GM12878 (cell line): ENCODE measurements around the gene OVCA2. TPM values are rescaled to one million over a fixed set of nuclear protein-coding genes. Genes with fewer than 3 reads are reported as not detected.

Experiments used
- GATAD2B ChIP-seq: fragments of 450-650 bp; conservative IDR thresholded peaks from 2 replicates; pipeline ENCODE4 v1.6.1; 2017; ENCODE audit warnings: low read depth, mild to moderate bottlenecking, moderate library complexity
- HDAC2 ChIP-seq: fragments of 200-600 bp; sonication (generic); IDR thresholded peaks from 2 replicates; pipeline ENCODE4 v1.6.1; 2017
- MTA2 ChIP-seq: fragments of 450-650 bp; IDR thresholded peaks from 2 replicates; pipeline ENCODE4 v1.6.1; 2016; ENCODE audit warnings: low read depth, mild to moderate bottlenecking, moderate library complexity
- SMAD5 ChIP-seq: IDR thresholded peaks from 2 replicates; pipeline ENCODE4 v1.6.1; 2016; ENCODE audit warnings: antibody characterized with exemption, low read depth
- SPI1 ChIP-seq: IDR thresholded peaks from 2 replicates; pipeline ENCODE4 v1.6.1; 2011; ENCODE audit warnings: low read depth, mild to moderate bottlenecking, low read length, moderate library complexity, borderline replicate concordance; ENCODE audit not compliant: insufficient read depth
- SREBF2 ChIP-seq: IDR thresholded peaks from 2 replicates; pipeline ENCODE4 v1.6.1; 2012; ENCODE audit warnings: mild to moderate bottlenecking, low read length
- TAF1 ChIP-seq: IDR thresholded peaks from 2 replicates; pipeline ENCODE4 v1.6.1; 2011; ENCODE audit warnings: mild to moderate bottlenecking, low read depth, low read length, borderline replicate concordance
- TARDBP ChIP-seq: IDR thresholded peaks from 2 replicates; pipeline ENCODE4 v1.6.1; 2016; ENCODE audit warnings: borderline replicate concordance
- YY1 ChIP-seq: IDR thresholded peaks from 2 replicates; pipeline ENCODE4 v1.6.1; 2011; ENCODE audit warnings: low read depth, mild to moderate bottlenecking, low read length
- ZNF622 ChIP-seq: fragments of 450-650 bp; IDR thresholded peaks from 2 replicates; pipeline ENCODE4 v1.6.1; 2017; ENCODE audit warnings: mild to moderate bottlenecking, inconsistent platforms
- polyA plus RNA-seq, 11 experiments: library from polyadenylated mRNA; depleted of rRNA in 4 of 11; unstranded in 6 of 11; stranded (reverse) in 5 of 11; fragments of >200 nt; fragmentation: Nextera tagmentation in 4 of 11; fragmentation: Illumina TruSeq in 1 of 11; extraction: Ambion mirVana in 4 of 11; extraction: Trizol in 1 of 11; gene quantifications; 1 replicate in 1 of 11; 2 replicates in 10 of 11; pipeline versions ENCODE4 v1.2.1 to v1.2.3, GENCODE V29; 2011 to 2016; ENCODE audit warnings: inconsistent platforms in 2 of 11, missing spikeins in 2 of 11, low read depth in 1 of 11
- total RNA-seq, 4 experiments: library from RNA; depleted of rRNA in 3 of 4; stranded (reverse); fragments of >200 nt in 3 of 4; fragmentation: Illumina TruSeq in 1 of 4; extraction: Trizol in 1 of 4; gene quantifications; 2 replicates each; pipeline versions ENCODE4 v1.2.1 to v1.2.3, GENCODE V29; 2013 to 2021
- TF ChIP-seq, protein P1 (sequence below): IDR thresholded peaks from 2 replicates; pipeline ENCODE4 v1.6.1; 2012; ENCODE audit warnings: low read depth, low read length, improper control_type of control experiment
- TF ChIP-seq, protein P2 (sequence below): fragments of 450-650 bp; IDR thresholded peaks from 2 replicates; pipeline ENCODE4 v1.6.1; 2016; ENCODE audit warnings: mild to moderate bottlenecking, moderate library complexity, borderline replicate concordance
- TF ChIP-seq, protein P3 (sequence below): fragments of 450-650 bp; IDR thresholded peaks from 2 replicates; pipeline ENCODE4 v1.6.1; 2017; ENCODE audit warnings: mild to moderate bottlenecking
- TF ChIP-seq, protein P4 (sequence below): IDR thresholded peaks from 2 replicates; pipeline ENCODE4 v1.6.1; 2011; ENCODE audit warnings: borderline replicate concordance, low read depth, mild to moderate bottlenecking, moderate library complexity, mixed read lengths, low read length; ENCODE audit not compliant: insufficient read depth; ENCODE audit errors: extremely low read length
- TF ChIP-seq, protein P5 (sequence below): IDR thresholded peaks from 2 replicates; pipeline ENCODE4 v1.6.1; 2011; ENCODE audit warnings: low read depth, low read length, improper control_type of control experiment, borderline replicate concordance

OVCA2 gene
- total and polyA plus RNA-seq, 10 of the 15 experiments (the other 5 are each of a cell fraction or from before 2014, with no cell fraction given): 6.1 to 75.3 (median 40.7) TPM

DNA sequence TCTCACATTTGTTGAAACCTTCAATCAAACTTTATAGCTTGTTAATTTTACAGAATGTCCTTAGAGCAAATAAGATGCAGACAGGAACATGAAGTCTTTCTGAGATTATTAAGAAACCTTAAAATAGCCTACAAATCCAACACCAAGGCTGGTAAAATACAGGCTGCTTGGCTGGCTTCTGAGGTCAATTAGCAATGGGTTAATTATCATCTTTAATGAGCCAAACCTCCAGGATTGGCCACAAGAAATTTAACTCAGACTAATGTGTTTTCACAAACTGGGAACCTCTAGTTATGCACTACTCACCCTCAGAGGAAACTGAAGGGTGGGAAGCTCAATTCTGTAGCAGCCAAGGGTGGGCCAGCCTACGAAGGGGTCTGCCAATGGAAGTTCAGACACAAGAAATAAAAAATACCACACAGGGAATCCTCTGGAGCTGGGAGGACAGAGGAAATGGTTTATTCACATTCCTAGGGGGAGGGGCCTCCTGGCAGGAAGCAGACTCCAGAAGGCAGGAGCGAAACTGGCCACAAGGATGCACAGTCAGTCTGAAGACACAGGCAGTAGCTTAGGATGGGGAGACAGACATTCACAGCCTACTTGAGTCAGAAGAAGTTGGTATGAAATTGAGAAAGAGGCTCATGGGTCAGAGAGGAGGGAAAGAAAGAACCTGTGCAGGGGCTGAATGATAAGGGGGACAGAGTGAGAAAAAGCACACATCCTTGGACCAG lies 49.1 kb downstream of the OVCA2 start (continued):
- TF ChIP-seq MTA2 (peak; percentile 87), HDAC2 (no peak), TAF1 (no peak), SPI1 (no peak), GATAD2B (no peak), ZNF622 (no peak), SMAD5 (no peak; the same call in none of the 2 replicates), TARDBP (no peak), YY1 (no peak), SREBF2 (no peak)
- TF ChIP-seq, protein P1, sequence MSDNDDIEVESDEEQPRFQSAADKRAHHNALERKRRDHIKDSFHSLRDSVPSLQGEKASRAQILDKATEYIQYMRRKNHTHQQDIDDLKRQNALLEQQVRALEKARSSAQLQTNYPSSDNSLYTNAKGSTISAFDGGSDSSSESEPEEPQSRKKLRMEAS: no peak
- TF ChIP-seq, protein P2, sequence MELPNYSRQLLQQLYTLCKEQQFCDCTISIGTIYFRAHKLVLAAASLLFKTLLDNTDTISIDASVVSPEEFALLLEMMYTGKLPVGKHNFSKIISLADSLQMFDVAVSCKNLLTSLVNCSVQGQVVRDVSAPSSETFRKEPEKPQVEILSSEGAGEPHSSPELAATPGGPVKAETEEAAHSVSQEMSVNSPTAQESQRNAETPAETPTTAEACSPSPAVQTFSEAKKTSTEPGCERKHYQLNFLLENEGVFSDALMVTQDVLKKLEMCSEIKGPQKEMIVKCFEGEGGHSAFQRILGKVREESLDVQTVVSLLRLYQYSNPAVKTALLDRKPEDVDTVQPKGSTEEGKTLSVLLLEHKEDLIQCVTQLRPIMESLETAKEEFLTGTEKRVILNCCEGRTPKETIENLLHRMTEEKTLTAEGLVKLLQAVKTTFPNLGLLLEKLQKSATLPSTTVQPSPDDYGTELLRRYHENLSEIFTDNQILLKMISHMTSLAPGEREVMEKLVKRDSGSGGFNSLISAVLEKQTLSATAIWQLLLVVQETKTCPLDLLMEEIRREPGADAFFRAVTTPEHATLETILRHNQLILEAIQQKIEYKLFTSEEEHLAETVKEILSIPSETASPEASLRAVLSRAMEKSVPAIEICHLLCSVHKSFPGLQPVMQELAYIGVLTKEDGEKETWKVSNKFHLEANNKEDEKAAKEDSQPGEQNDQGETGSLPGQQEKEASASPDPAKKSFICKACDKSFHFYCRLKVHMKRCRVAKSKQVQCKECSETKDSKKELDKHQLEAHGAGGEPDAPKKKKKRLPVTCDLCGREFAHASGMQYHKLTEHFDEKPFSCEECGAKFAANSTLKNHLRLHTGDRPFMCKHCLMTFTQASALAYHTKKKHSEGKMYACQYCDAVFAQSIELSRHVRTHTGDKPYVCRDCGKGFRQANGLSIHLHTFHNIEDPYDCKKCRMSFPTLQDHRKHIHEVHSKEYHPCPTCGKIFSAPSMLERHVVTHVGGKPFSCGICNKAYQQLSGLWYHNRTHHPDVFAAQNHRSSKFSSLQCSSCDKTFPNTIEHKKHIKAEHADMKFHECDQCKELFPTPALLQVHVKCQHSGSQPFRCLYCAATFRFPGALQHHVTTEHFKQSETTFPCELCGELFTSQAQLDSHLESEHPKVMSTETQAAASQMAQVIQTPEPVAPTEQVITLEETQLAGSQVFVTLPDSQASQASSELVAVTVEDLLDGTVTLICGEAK: peak; percentile 74; the same call in 1 of the 2 replicates
- TF ChIP-seq, protein P3, sequence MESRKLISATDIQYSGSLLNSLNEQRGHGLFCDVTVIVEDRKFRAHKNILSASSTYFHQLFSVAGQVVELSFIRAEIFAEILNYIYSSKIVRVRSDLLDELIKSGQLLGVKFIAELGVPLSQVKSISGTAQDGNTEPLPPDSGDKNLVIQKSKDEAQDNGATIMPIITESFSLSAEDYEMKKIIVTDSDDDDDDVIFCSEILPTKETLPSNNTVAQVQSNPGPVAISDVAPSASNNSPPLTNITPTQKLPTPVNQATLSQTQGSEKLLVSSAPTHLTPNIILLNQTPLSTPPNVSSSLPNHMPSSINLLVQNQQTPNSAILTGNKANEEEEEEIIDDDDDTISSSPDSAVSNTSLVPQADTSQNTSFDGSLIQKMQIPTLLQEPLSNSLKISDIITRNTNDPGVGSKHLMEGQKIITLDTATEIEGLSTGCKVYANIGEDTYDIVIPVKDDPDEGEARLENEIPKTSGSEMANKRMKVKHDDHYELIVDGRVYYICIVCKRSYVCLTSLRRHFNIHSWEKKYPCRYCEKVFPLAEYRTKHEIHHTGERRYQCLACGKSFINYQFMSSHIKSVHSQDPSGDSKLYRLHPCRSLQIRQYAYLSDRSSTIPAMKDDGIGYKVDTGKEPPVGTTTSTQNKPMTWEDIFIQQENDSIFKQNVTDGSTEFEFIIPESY: no peak
- TF ChIP-seq, protein P4, sequence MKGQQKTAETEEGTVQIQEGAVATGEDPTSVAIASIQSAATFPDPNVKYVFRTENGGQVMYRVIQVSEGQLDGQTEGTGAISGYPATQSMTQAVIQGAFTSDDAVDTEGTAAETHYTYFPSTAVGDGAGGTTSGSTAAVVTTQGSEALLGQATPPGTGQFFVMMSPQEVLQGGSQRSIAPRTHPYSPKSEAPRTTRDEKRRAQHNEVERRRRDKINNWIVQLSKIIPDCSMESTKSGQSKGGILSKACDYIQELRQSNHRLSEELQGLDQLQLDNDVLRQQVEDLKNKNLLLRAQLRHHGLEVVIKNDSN: no peak
- TF ChIP-seq, protein P5, sequence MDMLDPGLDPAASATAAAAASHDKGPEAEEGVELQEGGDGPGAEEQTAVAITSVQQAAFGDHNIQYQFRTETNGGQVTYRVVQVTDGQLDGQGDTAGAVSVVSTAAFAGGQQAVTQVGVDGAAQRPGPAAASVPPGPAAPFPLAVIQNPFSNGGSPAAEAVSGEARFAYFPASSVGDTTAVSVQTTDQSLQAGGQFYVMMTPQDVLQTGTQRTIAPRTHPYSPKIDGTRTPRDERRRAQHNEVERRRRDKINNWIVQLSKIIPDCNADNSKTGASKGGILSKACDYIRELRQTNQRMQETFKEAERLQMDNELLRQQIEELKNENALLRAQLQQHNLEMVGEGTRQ: no peak
